Stimulated activated naive CD8-positive, alpha-beta T cell treated with anti-CD3 and anti-CD28 coated beads, Interleukin-15, Interleukin-2, amounts not matched to agents 100 ng/mL and 50 ng/mL, for 24 hours (primary cell): ENCODE data around the gene GBP1.
A peak's percentile ranks its signal among the peaks of the same experiment; 100 is the strongest.
"Not testable (repeated sequence)": the region's sequence is repeated elsewhere in the genome, so short reads cannot be mapped to it uniquely, and the experiment has no call there.

Source experiments
- H3K27ac Mint-ChIP-seq: one replicate; pipeline ENCODE4 v1.8.0; 2021; ENCODE audit warnings: mild to moderate bottlenecking, mixed read lengths
- H3K27me3 Mint-ChIP-seq: one replicate; pipeline ENCODE4 v1.8.0; 2021; ENCODE audit warnings: mixed read lengths
- H3K36me3 Mint-ChIP-seq: one replicate; pipeline ENCODE4 v1.8.0; 2021; ENCODE audit warnings: low read depth, mixed read lengths
- H3K4me1 Mint-ChIP-seq: one replicate; pipeline ENCODE4 v1.8.0; 2021; ENCODE audit warnings: low read depth, mixed read lengths
- H3K4me3 Mint-ChIP-seq: one replicate; pipeline ENCODE4 v1.8.0; 2021; ENCODE audit warnings: mild to moderate bottlenecking, mixed read lengths
- H3K9me3 Mint-ChIP-seq: one replicate; pipeline ENCODE4 v1.8.0; 2021; ENCODE audit warnings: mixed read lengths

Gene GBP1

DNA sequence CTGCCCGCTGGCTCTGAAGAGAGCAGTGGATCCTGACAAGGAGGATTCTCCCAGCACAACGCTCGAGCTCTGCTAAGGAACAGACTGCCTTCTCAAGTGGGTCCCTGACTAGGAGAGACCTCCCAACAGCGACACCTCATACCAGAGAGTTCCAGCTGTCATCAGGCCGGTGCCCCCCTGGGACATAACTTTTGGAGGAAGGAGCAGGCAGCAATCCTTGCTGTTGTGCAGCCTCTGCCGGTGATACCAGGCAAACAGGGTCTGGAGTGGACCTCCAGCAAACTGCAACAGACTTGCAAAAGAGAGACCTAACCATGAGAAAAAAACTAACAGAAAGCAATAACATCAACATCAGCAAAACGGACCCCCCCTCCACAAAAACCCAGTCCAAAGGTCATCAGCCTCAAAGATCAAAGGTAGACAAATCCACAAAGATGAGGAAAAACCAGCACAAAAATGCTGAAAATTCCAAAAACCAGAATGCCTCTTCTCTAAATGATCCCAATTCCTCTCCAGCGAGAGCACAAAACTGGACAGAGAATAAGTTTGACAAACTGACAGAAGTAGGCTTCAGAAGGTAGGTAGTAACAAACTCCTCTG lies 7.6 kb upstream of the GBP1 start:
- not testable (repeated sequence) for H3K9me3 Mint-ChIP-seq, H3K4me3 Mint-ChIP-seq, H3K27me3 Mint-ChIP-seq, H3K27ac Mint-ChIP-seq, H3K36me3 Mint-ChIP-seq
- H3K4me1 Mint-ChIP-seq, result peaks cover 28% of the 10 kb centered on the region

GRCh38 chr1:89070509-89070908 lies 5.5 kb upstream of the GBP1 start:
- Mint-ChIP-seq H3K36me3 (peaks cover 9% of the 10 kb centered on the region), H3K4me3 (peak overlapping the region; percentile 84), H3K9me3 (peaks cover 8% of the 10 kb centered on the region), H3K27ac (peak overlapping the region; percentile 91), H3K27me3 (no peaks in the 10 kb centered on the region), H3K4me1 (peaks cover 33% of the 10 kb centered on the region)

DNA sequence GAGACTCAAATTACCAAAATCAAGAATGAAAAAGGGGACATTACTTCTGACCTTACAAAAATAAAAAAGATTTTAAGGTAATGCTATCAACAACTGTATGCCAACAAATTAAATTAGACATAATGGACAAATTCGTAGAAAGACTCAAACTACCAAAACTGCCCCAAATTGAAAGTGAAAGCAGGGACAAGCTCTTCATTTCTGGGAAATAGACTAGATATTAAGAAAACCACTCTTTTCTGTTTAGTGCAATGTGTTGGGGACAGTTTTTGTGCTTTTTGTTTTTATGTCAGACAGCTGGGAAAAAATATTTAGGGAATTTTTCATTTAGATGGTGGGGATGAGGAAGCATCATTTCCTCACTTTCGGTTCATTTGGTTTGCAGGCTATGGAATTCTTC lies 4.9 kb upstream of the GBP1 start:
- Mint-ChIP-seq H3K27ac (peak overlapping the region; percentile 91), H3K4me1 (peaks cover 38% of the 10 kb centered on the region), H3K4me3 (peak overlapping the region; percentile 84), H3K27me3 (no peaks in the 10 kb centered on the region), H3K36me3 (peaks cover 9% of the 10 kb centered on the region), H3K9me3 (peaks cover 8% of the 10 kb centered on the region)

- H3K27me3 Mint-ChIP-seq, result no peaks in the 10 kb centered on the region
- H3K27ac Mint-ChIP-seq, result peak overlapping the region; percentile 9
- peaks cover 46% of the 10 kb centered on the region for H3K4me1 Mint-ChIP-seq
- no peak overlapping the region for H3K4me3 Mint-ChIP-seq
- H3K9me3 Mint-ChIP-seq, result peaks cover 8% of the 10 kb centered on the region
- H3K36me3 Mint-ChIP-seq, result peaks cover 14% of the 10 kb centered on the region
Measured at GRCh38 chr1:89068291-89068690, 3.3 kb upstream of the GBP1 start.

DNA sequence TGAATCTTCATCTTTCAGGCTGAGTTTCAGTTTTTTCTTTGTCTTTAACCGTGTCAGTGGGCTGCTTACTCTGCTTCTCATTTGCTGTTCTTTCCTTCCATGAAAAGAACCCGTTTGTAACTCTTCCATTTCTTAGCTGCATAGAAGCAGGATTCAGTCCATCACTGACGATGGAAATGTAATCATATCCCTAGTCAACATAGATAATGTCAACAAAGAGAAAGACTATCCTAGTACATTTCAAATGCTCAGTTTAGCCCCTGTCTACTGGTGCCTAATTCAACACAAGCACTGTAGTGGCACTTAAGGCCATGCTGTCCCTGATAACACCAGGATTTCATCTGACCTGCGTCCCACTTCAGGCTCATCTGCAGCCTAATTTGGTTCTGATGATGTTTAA lies 376 bp downstream of the GBP1 start:
- Mint-ChIP-seq H3K4me1 (peaks cover 65% of the 10 kb centered on the region), H3K27ac (peak overlapping the region; percentile 91), H3K4me3 (peak overlapping the region; percentile 93), H3K36me3 (peaks cover 35% of the 10 kb centered on the region), H3K27me3 (no peaks in the 10 kb centered on the region), H3K9me3 (no peaks in the 10 kb centered on the region)

- Mint-ChIP-seq H3K36me3 (peaks cover 49% of the 10 kb centered on the region), H3K27ac (peak overlapping the region; percentile 56), H3K4me3 (peak overlapping the region; percentile 93), H3K27me3 (no peaks in the 10 kb centered on the region), H3K9me3 (no peaks in the 10 kb centered on the region), H3K4me1 (peaks cover 54% of the 10 kb centered on the region)
Measured at GRCh38 chr1:89063094-89063493, 1.9 kb downstream of the GBP1 start.

- H3K27me3 Mint-ChIP-seq, result no peaks in the 10 kb centered on the region
- H3K36me3 Mint-ChIP-seq, result peaks cover 77% of the 10 kb centered on the region
- peak overlapping the region; percentile 35 for H3K4me3 Mint-ChIP-seq
- H3K9me3 Mint-ChIP-seq, result no peaks in the 10 kb centered on the region
- no peak overlapping the region for H3K27ac Mint-ChIP-seq
- H3K4me1 Mint-ChIP-seq, result peaks cover 40% of the 10 kb centered on the region
Measured at GRCh38 chr1:89060091-89060490, 4.9 kb downstream of the GBP1 start.

GRCh38 chr1:89051955-89052312 lies 13.1 kb downstream of the GBP1 start:
- H3K27me3 Mint-ChIP-seq, result no peaks in the 10 kb centered on the region
- H3K4me1 Mint-ChIP-seq, result no peaks in the 10 kb centered on the region
- H3K27ac Mint-ChIP-seq, result no peak overlapping the region
- H3K4me3 Mint-ChIP-seq, result no peak overlapping the region
- no peaks in the 10 kb centered on the region for H3K9me3 Mint-ChIP-seq
- H3K36me3 Mint-ChIP-seq, result peaks cover 82% of the 10 kb centered on the region

- Mint-ChIP-seq H3K27ac (no peak overlapping the region), H3K9me3 (no peaks in the 10 kb centered on the region)
Measured at GRCh38 chr1:89051300-89051954, 13.6 kb downstream of the GBP1 start.

DNA sequence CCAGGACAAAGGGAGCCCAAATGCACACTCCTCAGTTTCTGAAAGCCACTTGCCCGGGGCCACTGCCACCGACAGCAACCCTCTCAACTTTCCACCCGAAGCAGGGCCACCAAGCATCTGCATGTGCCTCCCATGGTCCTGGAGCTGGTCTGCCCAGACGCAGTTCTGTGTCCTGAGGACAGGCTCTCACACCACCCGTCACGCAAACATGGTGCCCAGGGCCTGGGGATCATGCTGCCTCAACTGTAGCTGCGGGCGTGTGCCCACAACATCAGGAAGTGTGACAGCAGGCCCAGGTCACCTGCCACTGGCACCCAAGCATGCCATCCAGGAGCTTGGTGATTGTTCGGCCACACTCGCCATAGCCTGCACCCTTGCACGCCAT lies 14.4 kb downstream of the GBP1 start:
- Mint-ChIP-seq H3K27ac (no peak overlapping the region), H3K27me3 (no peaks in the 10 kb centered on the region), H3K9me3 (no peaks in the 10 kb centered on the region), H3K4me3 (no peak overlapping the region), H3K36me3 (peaks cover 70% of the 10 kb centered on the region), H3K4me1 (no peaks in the 10 kb centered on the region)

More at GRCh38 chr1:89051300-89051954, 13.6 kb downstream of the GBP1 start:
- no peaks in the 10 kb centered on the region for H3K27me3 Mint-ChIP-seq
- H3K36me3 Mint-ChIP-seq, result peaks cover 78% of the 10 kb centered on the region
- H3K4me3 Mint-ChIP-seq, result no peak overlapping the region
- H3K4me1 Mint-ChIP-seq, result no peaks in the 10 kb centered on the region

DNA sequence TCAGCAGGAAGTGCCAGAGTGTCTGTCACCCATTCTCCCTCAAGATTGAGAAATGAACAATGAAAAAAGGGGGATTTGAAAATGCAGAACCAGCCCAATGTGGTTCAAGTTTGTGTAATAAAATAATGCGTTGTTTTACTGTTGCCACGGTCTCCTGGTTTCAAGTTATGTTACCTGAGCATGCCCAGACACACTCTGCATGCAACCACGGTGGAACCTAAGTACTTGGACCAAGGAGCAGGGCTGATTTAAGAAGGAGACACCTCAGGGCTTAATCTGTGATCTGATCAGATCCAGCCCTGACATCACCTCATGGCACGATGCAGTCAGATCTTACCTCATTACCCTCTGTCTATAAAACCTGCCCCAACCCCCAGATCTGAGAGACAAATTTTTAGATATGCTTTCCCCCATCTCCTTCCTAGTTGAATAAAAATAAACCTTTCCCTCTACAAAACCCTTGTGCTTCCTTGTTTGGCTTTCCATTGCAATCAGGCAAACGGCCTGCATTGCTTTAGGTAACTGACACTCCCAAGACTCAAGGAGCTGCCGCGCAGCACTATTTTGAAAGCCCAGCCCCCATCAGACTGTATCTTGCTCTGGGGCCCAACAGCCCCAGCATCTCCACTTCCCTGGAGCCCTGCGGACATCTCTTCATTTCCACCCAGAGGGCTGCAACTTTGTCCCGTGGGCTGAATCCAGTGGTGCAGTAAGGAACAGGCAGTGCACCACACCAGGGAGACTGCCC lies 14.9 kb downstream of the GBP1 start:
- H3K27ac Mint-ChIP-seq, H3K9me3 Mint-ChIP-seq, H3K4me3 Mint-ChIP-seq, H3K4me1 Mint-ChIP-seq, H3K27me3 Mint-ChIP-seq: not testable (repeated sequence)
- peaks cover 65% of the 10 kb centered on the region for H3K36me3 Mint-ChIP-seq

- not testable (repeated sequence) for H3K4me1 Mint-ChIP-seq, H3K4me3 Mint-ChIP-seq, H3K9me3 Mint-ChIP-seq, H3K27me3 Mint-ChIP-seq, H3K27ac Mint-ChIP-seq
- peaks cover 58% of the 10 kb centered on the region for H3K36me3 Mint-ChIP-seq
Measured at GRCh38 chr1:89049187-89049586, 15.8 kb downstream of the GBP1 start.

DNA sequence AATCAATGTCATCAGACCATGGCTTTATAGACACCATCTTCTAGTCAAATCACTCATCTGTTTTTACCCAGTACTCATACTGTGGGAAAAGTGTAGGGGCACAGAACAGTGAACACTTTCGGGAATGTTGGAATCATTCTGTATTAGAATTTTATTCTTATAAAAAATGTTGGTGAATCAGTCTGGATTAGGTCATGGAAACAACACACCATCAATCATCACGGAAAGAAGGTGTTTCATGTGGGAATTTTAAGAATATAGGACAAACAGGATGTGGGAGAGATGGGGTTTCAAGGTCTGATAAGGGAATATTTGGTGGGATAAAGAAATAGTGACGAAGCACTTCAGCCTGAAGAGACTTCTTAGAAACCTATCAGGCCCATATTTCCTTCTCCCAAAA lies 17.3 kb downstream of the GBP1 start:
- Mint-ChIP-seq H3K27ac (no peak overlapping the region), H3K36me3 (peaks cover 52% of the 10 kb centered on the region), H3K9me3 (peaks cover 3% of the 10 kb centered on the region), H3K4me3 (no peak overlapping the region), H3K27me3 (no peaks in the 10 kb centered on the region), H3K4me1 (no peaks in the 10 kb centered on the region)

GRCh38 chr1:89046318-89047183 lies 18.5 kb downstream of the GBP1 start:
- not testable (repeated sequence) for H3K4me1 Mint-ChIP-seq, H3K4me3 Mint-ChIP-seq, H3K9me3 Mint-ChIP-seq, H3K27me3 Mint-ChIP-seq, H3K27ac Mint-ChIP-seq
- H3K36me3 Mint-ChIP-seq, result peaks cover 44% of the 10 kb centered on the region
